Activated CD4-positive, alpha-beta T cell treated with anti-CD3 and anti-CD28 coated beads, Interleukin-2, amount 50 U/mL, for 1 hour (primary cell): ENCODE data around the gene PXDN.
"Not testable (repeated sequence)": the region's sequence is repeated elsewhere in the genome, so short reads cannot be mapped to it uniquely, and the experiment has no call there.

ENCODE experiments used
- DNase-seq: peaks from one replicate; pipeline ENCODE4 v3.0.0-alpha.2; 2020

PXDN gene

GRCh38 chr2:1627628-1628381, 116.5 kb downstream of the PXDN start:
- DNase-seq: no peak

GRCh38 chr2:1626271-1626681, 118.0 kb downstream of the PXDN start:
- no peak for DNase-seq

DNA sequence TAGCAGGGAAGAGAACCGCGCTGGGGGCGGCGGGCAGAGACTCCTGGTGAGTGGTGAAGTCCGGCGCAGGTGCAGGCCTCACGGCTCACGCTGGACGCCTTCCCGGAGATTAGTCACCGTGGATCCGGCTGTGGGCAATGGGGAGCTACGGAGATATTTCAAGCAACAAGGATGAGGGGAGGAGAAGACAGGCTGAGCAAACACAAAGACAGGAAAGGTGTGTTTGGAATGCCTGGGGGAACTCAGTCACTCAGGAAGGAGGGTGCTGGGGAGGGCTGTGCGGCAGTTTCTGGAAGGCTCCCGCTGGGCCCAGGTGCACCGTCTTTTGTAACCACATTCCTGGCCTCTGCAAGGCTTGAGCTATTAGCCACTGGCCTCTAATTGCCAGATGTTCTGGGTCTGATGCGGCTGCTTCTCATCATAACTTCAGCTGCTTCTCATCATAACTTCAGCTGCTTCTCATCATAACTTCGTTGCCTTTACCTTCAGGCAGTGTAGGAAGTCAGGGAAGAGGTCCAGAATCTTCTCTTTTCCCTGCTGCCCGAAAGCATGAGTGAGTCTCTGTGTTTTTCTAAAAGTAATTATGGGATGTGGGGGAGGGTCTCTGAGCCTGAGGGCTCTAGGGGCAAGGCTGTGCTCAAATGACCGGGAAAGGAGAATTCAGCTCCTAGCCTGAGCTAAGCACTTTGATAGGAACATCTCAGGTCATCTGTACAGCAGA, 118.9 kb downstream of the PXDN start:
- DNase-seq: no peak

GRCh38 chr2:1623906-1624445, 120.3 kb downstream of the PXDN start:
- no peak for DNase-seq

- DNase-seq: no peak
Observed at GRCh38 chr2:1622521-1623200, 121.7 kb downstream of the PXDN start.

- DNase-seq: not testable (repeated sequence)
Observed at GRCh38 chr2:1621976-1622375, 122.3 kb downstream of the PXDN start.

- no peak for DNase-seq
Observed at GRCh38 chr2:1621501-1621900, 122.8 kb downstream of the PXDN start.

- DNase-seq: no peak
Observed at GRCh38 chr2:1621041-1621440, 123.3 kb downstream of the PXDN start.

DNA sequence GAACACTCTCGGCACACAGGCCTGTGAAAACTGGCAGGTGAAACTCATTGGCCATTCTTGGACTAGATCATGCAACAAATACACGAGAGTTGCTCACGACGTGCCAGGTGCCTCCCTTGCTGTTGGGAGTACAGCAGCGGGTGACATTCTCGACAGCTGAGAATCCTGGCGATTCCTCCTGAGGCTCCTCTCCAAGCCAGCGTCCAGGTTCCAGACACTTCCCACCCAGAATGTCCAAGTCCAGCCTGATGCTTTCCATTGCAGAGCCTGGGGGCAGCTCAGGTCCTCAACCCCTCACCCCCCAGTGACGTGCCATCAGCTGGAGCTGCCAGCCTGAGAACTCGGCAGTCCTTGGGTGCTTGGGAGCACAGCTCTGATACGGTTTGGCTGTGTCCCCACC, 124.2 kb downstream of the PXDN start:
- DNase-seq: no peak

GRCh38 chr2:1619556-1619955, 124.8 kb downstream of the PXDN start:
- no peak for DNase-seq

DNA sequence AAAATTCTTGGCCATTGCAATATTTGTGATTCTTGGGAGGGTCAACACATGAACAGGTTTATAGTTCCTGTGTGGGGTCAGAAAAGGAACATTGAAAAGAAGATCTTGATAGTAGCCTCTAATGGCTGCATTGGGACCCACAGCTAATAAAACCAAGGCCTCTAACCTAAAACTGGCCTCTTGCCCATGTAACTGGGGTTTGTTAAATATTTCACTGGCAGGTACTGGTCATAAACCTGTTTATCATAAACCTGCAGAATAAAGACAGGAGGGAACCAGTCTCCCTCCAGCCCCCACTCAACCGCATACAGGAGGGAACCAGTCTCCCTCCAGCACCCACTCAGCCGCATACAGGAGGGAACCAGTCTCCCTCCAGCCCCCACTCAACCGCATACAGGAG, 125.3 kb downstream of the PXDN start:
- no peak for DNase-seq

DNA sequence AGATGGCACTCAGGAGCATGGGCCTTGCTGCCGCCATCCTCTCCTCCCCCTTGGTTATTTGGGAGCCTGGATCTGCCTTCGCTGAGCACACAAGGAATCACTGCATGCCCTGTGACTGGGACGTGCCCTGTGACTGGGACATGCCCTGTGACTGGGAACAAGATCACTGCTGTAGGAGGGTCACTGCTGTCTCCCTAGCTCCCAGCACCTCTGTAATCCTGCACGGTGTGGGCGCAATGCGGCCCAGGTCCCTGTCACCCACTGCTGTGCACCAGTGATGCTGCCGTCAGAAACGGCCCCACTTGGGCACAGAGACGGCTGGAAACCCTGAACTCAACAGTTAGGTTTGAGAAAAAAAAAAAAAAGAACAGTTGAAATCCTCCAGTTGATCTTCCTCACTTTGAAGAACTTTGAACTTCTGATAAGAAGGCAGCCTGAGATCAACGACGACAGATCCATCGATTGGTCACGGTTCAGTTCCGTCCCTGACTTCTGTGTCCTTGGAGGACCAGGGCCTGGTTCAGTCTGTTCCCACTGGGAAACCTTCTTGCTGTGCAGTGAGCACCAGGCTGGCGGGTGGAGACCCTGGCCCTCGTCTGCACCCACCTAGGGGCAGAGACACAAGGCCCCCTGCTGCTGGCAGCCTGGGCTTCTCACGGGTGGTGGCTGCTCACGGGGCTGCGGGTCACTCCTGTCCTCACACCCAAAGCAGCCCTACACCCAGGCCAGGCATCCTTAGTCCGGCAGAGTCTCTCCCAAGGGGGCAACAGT, 125.9 kb downstream of the PXDN start:
- DNase-seq: no peak

DNA sequence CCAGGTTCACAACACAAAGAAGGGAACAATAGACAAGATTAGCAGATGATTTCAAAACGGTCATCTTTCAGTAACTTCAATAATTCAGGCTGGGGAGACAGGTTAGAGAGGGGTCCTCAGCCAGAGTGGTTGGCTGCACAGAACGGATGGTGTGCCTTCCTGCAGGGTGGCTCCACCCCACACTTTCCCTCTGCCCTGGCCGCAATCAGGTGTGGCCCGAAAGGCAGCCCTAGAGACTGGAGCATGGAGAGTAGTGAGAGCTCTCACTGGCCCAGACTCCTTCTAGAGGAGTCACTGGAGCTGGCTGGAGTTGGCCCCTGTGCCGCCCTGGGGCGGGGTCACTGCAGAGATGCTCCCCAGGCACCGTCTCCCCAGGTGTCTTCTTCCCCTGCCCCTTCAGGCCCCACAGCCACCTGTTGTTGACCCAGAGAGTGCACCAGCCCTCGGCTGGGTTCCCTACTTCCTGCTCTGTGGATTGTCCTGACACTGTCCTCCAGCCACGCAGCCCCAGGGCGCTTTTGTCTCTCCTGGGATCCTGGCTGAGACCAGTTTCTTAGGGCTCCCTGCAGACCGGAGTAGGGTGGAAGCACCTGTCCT, 126.8 kb downstream of the PXDN start:
- no peak for DNase-seq

GRCh38 chr2:1614564-1614963, 129.8 kb downstream of the PXDN start:
- no peak for DNase-seq

DNA sequence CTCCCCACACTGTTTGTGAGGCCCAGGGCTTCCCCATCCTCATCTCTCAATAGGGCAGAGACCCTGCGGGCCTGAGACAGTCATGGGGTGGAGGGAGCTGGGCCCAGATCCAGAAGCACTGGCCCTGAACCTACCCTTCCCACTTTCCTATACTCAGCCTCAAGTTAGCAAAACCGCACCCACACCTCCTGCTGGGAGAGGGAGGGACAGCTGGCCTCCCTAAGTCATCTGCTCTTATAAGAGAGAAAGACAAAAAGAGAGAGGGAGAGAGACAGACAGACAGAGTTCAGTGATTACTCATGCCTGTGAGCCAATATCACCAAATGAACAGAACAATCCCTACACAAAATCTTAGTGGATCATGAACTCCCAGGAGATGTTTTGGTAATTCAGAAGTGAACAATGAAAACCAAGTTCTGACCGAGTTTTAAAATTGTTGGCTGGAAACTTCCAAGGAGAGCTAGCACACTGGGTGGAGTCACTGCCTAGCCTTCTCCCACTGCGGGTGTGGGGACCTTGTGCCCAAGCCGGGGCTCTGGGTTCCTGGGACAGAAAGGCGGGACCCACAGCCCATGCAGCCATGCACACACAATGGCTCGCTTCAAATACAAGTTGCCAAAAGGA, 130.5 kb downstream of the PXDN start:
- DNase-seq: no peak

- DNase-seq: no peak
Observed at GRCh38 chr2:1613078-1613445, 131.3 kb downstream of the PXDN start.

GRCh38 chr2:1612391-1613077, 131.8 kb downstream of the PXDN start:
- no peak for DNase-seq

- DNase-seq: no peak
Observed at GRCh38 chr2:1611886-1612285, 132.4 kb downstream of the PXDN start.

GRCh38 chr2:1610096-1610485, 134.2 kb downstream of the PXDN start:
- no peak for DNase-seq

DNA sequence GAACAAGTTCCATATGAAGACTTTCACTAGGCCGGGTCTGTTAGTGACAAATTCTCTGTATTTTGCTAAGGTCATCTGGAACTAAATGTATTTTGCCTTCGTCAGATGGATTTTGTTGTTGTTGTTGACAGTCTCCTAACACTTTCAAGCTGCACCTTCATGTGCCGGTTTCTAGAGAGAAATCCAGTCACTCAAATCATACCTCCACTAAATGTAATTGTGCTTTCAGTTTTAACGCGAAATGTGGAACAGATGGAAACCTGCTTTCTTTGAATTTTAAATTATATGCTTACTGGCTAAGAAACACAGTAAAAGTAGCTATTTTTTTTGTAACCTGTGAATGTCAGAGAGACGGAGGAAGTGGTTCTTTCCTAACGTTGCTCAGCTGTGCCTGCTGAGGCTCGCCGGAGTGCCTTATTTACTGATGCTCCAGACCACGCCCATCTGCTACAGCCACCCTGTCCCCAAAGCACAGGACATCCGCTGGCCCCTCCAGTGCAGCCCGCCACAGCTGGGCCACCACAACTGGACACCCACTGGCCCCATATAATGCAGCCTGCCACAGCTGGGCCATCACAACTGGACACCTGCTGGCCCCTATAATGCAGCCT, 134.7 kb downstream of the PXDN start:
- no peak for DNase-seq

- no peak for DNase-seq
Observed at GRCh38 chr2:1609040-1609439, 135.3 kb downstream of the PXDN start.
